Right ventricle myocardium inferior (tissue), 1 donor: ENCODE measurements around the gene RECK. TPM values are rescaled to one million over a fixed set of nuclear protein-coding genes. Genes with fewer than 3 reads are reported as not detected.

ENCODE experiments used
- ATAC-seq: fragments of 200-7000 bp; cut with Tn5 transposase; one replicate; pipeline ENCODE4 v1.9.1; 2020; ENCODE audit warnings: mild to moderate bottlenecking, moderate library complexity
- DNase-seq: peaks from one replicate; pipeline ENCODE4 v3.0.0; 2021; ENCODE audit errors: missing footprints
- intact Hi-C: fragments of 100-400 bp; cut with DNase I; formaldehyde crosslinking; loops from one replicate; pipeline ENCODE4 v1.11.0; 2022
- total RNA-seq: library from RNA; stranded (reverse); fragmentation: NEBNext Ultra II Directional; extraction: Animal tissue kit (Norgen Biotek cat#: 25700); gene quantifications from one replicate; pipeline ENCODE4 v1.2.1, GENCODE V29; 2021
- donor health status: DM: no; HTN: yes; CAD: no; lungs with severe emphysema.

Gene RECK
- total RNA-seq, 1 donor from 2014 or later, result 5.5 TPM

- intact Hi-C loops, result no loop called here
- no peak for ATAC-seq
Observed at GRCh38 chr9:36162211-36162738, 125.6 kb downstream of the RECK start.

GRCh38 chr9:36163049-36163785 is 126.5 kb downstream of the RECK start:
- ATAC-seq (peak; percentile 53), DNase-seq (peak; percentile 87)

More at GRCh38 chr9:36162211-36162738, 125.6 kb downstream of the RECK start:
- DNase-seq, result no peak

GRCh38 chr9:36163786-36164170 is 127.1 kb downstream of the RECK start:
- DNase-seq (no peak), ATAC-seq (no peak)
- intact Hi-C loops, result no loop called here

More at GRCh38 chr9:36163049-36163785, 126.5 kb downstream of the RECK start:
- intact Hi-C loops, result no loop called here

GRCh38 chr9:36164372-36164771 is 127.7 kb downstream of the RECK start:
- DNase-seq (no peak), ATAC-seq (no peak)
- intact Hi-C loops, result no loop called here

DNA sequence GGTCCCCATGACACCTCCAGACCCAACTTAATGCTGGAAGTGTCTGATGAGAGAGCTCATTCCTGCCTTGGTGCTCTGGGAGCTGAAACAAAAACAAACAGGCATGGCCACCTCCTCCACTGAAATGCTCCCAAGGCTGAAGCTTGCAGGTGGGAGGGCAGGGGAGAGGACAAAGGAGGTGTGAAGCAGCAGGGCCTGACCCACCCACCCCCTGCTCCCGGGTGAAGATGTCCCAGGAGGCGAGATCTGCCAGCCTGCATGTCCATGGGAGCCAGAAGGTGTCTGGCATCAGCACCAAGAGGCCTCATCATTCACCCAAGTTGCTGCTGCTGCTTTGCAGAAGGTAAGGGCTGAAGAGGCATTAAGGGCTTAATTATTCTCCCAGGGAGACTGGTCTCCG is 128.3 kb downstream of the RECK start:
- no peak for ATAC-seq
- intact Hi-C loops, result no loop called here

GRCh38 chr9:36165826-36166167 is 129.1 kb downstream of the RECK start:
- intact Hi-C loops, result loop anchor here (1.0 kb wide), 1 partner anchor 62 kb away; no protein-coding TSS in a partner anchor
- peak; percentile 51 for ATAC-seq

More for the DNA sequence above, 128.3 kb downstream of the RECK start:
- no peak for DNase-seq

GRCh38 chr9:36166168-36166927 is 129.6 kb downstream of the RECK start:
- intact Hi-C loops, result loop anchor here (1.0 kb wide), 1 partner anchor 63 kb away; no protein-coding TSS in a partner anchor

More at GRCh38 chr9:36165826-36166167, 129.1 kb downstream of the RECK start:
- DNase-seq, result no peak

GRCh38 chr9:36169166-36169565 is 132.5 kb downstream of the RECK start, which contains the start of gene CCIN:
CCIN (plus strand) TSS chr9:36169388; CDS start chr9:36169503, 115 bp downstream.
- DNase-seq, result no peak
- intact Hi-C loops, result no loop called here

More at GRCh38 chr9:36166168-36166927, 129.6 kb downstream of the RECK start:
- DNase-seq, result peak; percentile 93
- peak; percentile 94 for ATAC-seq

DNA sequence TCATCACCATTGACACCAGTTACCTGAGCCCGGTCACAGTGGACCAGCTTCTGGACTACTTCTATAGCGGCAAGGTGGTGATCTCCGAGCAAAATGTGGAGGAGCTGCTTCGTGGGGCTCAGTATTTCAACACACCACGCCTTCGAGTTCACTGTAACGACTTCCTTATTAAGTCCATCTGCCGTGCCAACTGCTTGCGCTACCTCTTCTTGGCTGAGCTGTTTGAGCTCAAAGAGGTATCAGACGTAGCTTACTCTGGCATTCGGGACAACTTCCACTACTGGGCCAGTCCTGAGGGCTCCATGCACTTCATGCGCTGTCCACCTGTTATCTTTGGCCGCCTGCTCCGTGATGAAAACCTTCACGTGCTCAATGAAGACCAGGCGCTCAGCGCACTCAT is 133.0 kb downstream of the RECK start:
- intact Hi-C loops, result no loop called here
- peak; percentile 69 for DNase-seq
- no peak for ATAC-seq

More at GRCh38 chr9:36169166-36169565, 132.5 kb downstream of the RECK start, which contains the start of gene CCIN:
- no peak for ATAC-seq

- intact Hi-C loops, result no loop called here
- no peak for DNase-seq
- ATAC-seq, result no peak
Observed at GRCh38 chr9:36170531-36170930, 133.8 kb downstream of the RECK start.

- DNase-seq (no peak), ATAC-seq (no peak)
- intact Hi-C loops, result no loop called here
Observed at GRCh38 chr9:36173861-36174260, 137.1 kb downstream of the RECK start.

Other genes with a start within 250 kb of the RECK start
- gene NPR2, start 245.3 kb upstream of the RECK start, total RNA-seq, result 25.2 TPM
- 2.1 TPM for gene SPAG8, start 224.7 kb upstream of the RECK start, total RNA-seq
- 72.7 TPM for gene HINT2, start 221.9 kb upstream of the RECK start, total RNA-seq
- not detected for gene FAM221B, start 208.2 kb upstream of the RECK start, total RNA-seq
- gene TMEM8B, start 207.7 kb upstream of the RECK start, total RNA-seq, result 13.8 TPM
- gene OR13J1, start 166.5 kb upstream of the RECK start, total RNA-seq, result not detected
- gene HRCT1, start 130.7 kb upstream of the RECK start, total RNA-seq, result 8.1 TPM
- gene SPAAR, start 127.4 kb upstream of the RECK start, total RNA-seq, result 9.6 TPM
- gene OR2S2, start 78.8 kb upstream of the RECK start, total RNA-seq, result not detected
- 8.9 TPM for gene GLIPR2, start 99.8 kb downstream of the RECK start, total RNA-seq
- not detected for gene CCIN, start 132.5 kb downstream of the RECK start, total RNA-seq
- gene CLTA, start 154.0 kb downstream of the RECK start, total RNA-seq, result 69.4 TPM
- 10.9 TPM for gene GNE, start 221.5 kb downstream of the RECK start, total RNA-seq